B cell (primary cell): ENCODE measurements around the gene RPL13A. TPM values are rescaled to one million over a fixed set of nuclear protein-coding genes. Genes with fewer than 3 reads are reported as not detected.

Experiments used
- ATAC-seq: fragments of 200-7000 bp; cut with Tn5 transposase; one replicate; pipeline ENCODE4 v1.10.0; 2021; ENCODE audit warnings: low read depth, mild to moderate bottlenecking, moderate number of reproducible peaks, moderate library complexity
- CTCF ChIA-PET: fragments of 350-600 bp; sonication (Branson Sonifier 250); formaldehyde crosslinking; loops from one replicate; lab custom pipeline; 2021; ENCODE audit warnings: antibody characterized with exemption, inconsistent platforms; lab: Charles Lee
- POLR2A ChIA-PET: fragments of 350-600 bp; sonication (Branson Sonifier 250); formaldehyde crosslinking; loops from one replicate; lab custom pipeline; 2021; ENCODE audit warnings: antibody characterized with exemption; lab: Charles Lee
- DNase-seq: peaks from one replicate; pipeline ENCODE4 v3.0.0; 2013
- H2AFZ ChIP-seq: 2 replicates; pipeline ENCODE4 v1.6.1; 2012; ENCODE audit warnings: mild to moderate bottlenecking, low read depth, low read length; ENCODE audit not compliant: insufficient read depth, poor library complexity, severe bottlenecking
- H3K27ac ChIP-seq, 2 donors: 1 replicate in 1 of 2; 2 replicates in 1 of 2; pipeline ENCODE4 v1.5.1; 2012 to 2013; ENCODE audit warnings: low read length in 2 of 2, mild to moderate bottlenecking in 2 of 2, moderate library complexity in 1 of 2
- H3K27me3 ChIP-seq, 4 experiments: fragments of 200-600 bp in 1 of 4; sonication (generic) in 1 of 4; replicated peaks in 1 of 4; 1 replicate in 2 of 4; 2 replicates in 2 of 4; pipeline versions ENCODE4 v1.6.1 to v1.7.0; 2013 to 2016; ENCODE audit warnings: low read length in 3 of 4, mild to moderate bottlenecking in 2 of 4, mixed read lengths in 1 of 4, moderate library complexity in 1 of 4; ENCODE audit not compliant: insufficient read depth in 4 of 4, control insufficient read depth in 3 of 4; ENCODE audit errors: control extremely low read depth in 1 of 4
- H3K36me3 ChIP-seq, 2 experiments: replicated peaks in 1 of 2; 1 replicate in 1 of 2; 2 replicates in 1 of 2; pipeline versions ENCODE4 v1.6.1 to v1.7.1; 2013; ENCODE audit warnings: low read length in 1 of 2; ENCODE audit not compliant: insufficient read depth in 2 of 2, control insufficient read depth in 1 of 2; ENCODE audit errors: control extremely low read depth in 1 of 2, extremely low read depth in 1 of 2
- H3K4me1 ChIP-seq, 2 donors: fragments of 200-600 bp in 1 of 2; sonication (generic) in 1 of 2; 1 replicate in 1 of 2; 2 replicates in 1 of 2; pipeline versions ENCODE4 v1.5.1 to v1.6.1; 2013 to 2017; ENCODE audit warnings: low read length in 2 of 2; ENCODE audit not compliant: control insufficient read depth in 2 of 2, insufficient read depth in 2 of 2
- H3K4me2 ChIP-seq: replicated peaks from 2 replicates; pipeline ENCODE3; 2012; ENCODE audit warnings: mild to moderate bottlenecking, low read depth, low read length; ENCODE audit not compliant: poor library complexity, severe bottlenecking
- H3K4me3 ChIP-seq, 5 experiments: fragments of 200-600 bp in 1 of 5; sonication (generic) in 1 of 5; 1 replicate in 3 of 5; 2 replicates in 2 of 5; pipeline versions ENCODE4 v1.5.1 to v1.7.0; 2011 to 2016; ENCODE audit warnings: low read length in 4 of 5, mild to moderate bottlenecking in 4 of 5, low read depth in 2 of 5, control low read depth in 1 of 5, moderate library complexity in 1 of 5; ENCODE audit not compliant: insufficient read depth in 1 of 5; ENCODE audit errors: control extremely low read depth in 1 of 5, extremely low read depth in 1 of 5
- H3K79me2 ChIP-seq: fragments of 200-600 bp; sonication (generic); one replicate; pipeline ENCODE4 v1.6.0; 2016; ENCODE audit warnings: low read length; ENCODE audit not compliant: control insufficient read depth, insufficient read depth
- H3K9ac ChIP-seq: fragments of 200-600 bp; sonication (generic); 2 replicates; pipeline ENCODE4 v1.6.1; 2017; ENCODE audit warnings: mild to moderate bottlenecking, low read length, moderate library complexity
- H3K9me3 ChIP-seq, 3 donors: one replicate each; pipeline versions ENCODE4 v1.6.1 to v1.7.1; 2013; ENCODE audit warnings: low read length in 2 of 3; ENCODE audit not compliant: control insufficient read depth in 2 of 3, insufficient read depth in 1 of 3; ENCODE audit errors: control extremely low read depth in 1 of 3
- H4K20me1 ChIP-seq: 2 replicates; pipeline ENCODE4 v1.6.0; 2012; ENCODE audit warnings: mild to moderate bottlenecking, low read length; ENCODE audit not compliant: insufficient read depth, control insufficient read depth, poor library complexity, severe bottlenecking
- H3K27ac Mint-ChIP-seq: one replicate; pipeline ENCODE4 v1.8.0; 2021; ENCODE audit warnings: mixed read lengths
- H3K27me3 Mint-ChIP-seq: one replicate; pipeline ENCODE4 v1.8.0; 2021; ENCODE audit warnings: mixed read lengths
- H3K4me1 Mint-ChIP-seq: one replicate; pipeline ENCODE4 v1.8.0; 2021; ENCODE audit warnings: mixed read lengths
- H3K4me3 Mint-ChIP-seq: one replicate; pipeline ENCODE4 v1.8.0; 2021; ENCODE audit warnings: mixed read lengths
- H3K9me3 Mint-ChIP-seq: one replicate; pipeline ENCODE4 v1.8.0; 2022; ENCODE audit warnings: mixed read lengths; ENCODE audit not compliant: insufficient read depth
- CTCF ChIP-seq: fragments of 200-600 bp; IDR thresholded peaks from one replicate; pipeline ENCODE4 v1.8.0; 2022; ENCODE audit warnings: antibody characterized with exemption, mild to moderate bottlenecking
- EZH2 ChIP-seq: IDR thresholded peaks from 2 replicates; pipeline ENCODE4 v1.6.1; 2012; ENCODE audit warnings: borderline replicate concordance, low read depth, mild to moderate bottlenecking, moderate library complexity, low read length; ENCODE audit not compliant: insufficient read depth, poor library complexity, severe bottlenecking
- WGBS: methylation state at CpG from one replicate; pipeline ENCODE4 v1.1.5; 2013; ENCODE audit warnings: missing lambda C conversion rate; ENCODE audit not compliant: insufficient coverage; 5-methylcytosine and 5-hydroxymethylcytosine counted together
- intact Hi-C: fragments of 100-400 bp; cut with micrococcal nuclease; formaldehyde crosslinking; loops from one replicate; pipeline ENCODE4 v1.10.0; 2022
- polyA plus RNA-seq: library from polyadenylated mRNA; depleted of rRNA; stranded (reverse); fragments of >200 nt; gene quantifications from 2 replicates; pipeline ENCODE4 v1.2.3, GENCODE V29; 2012
- total RNA-seq, 2 donors: library from RNA; stranded (reverse); fragments of 120-200 nt in 1 of 2; gene quantifications; 1 replicate in 1 of 2; 2 replicates in 1 of 2; pipeline versions ENCODE4 v1.2.3 to v1.2.4, GENCODE V29; 2013 to 2022

RPL13A gene
- total and polyA plus RNA-seq, 2 donors (not counting 1 experiment from before 2014, with no cell fraction given): 5,457 to 6,298 TPM

GRCh38 chr19:49470615-49470978 is 16.8 kb upstream of the RPL13A start:
- Histone ChIP-seq H3K9ac (peak overlapping the region; percentile 45), H3K4me3 (no peak overlapping the region), H3K79me2 (peaks cover 22% of the 10 kb centered on the region), H3K36me3 (peaks cover 0 to 10% of the 10 kb centered on the region in 2 experiments), H3K4me2 (peak overlapping the region; percentile 59), H3K27me3 (no peaks in the 10 kb centered on the region), H2AFZ (no peak overlapping the region), H3K4me1 (peaks cover 52 to 70% of the 10 kb centered on the region in 2 donors), H3K27ac (peak overlapping the region; percentile 96 to 98), H4K20me1 (no peaks in the 10 kb centered on the region), H3K9me3 (peaks cover 0 to 17% (median 0%) of the 10 kb centered on the region in 3 donors)
- Mint-ChIP-seq H3K4me3 (peak overlapping the region; percentile 67), H3K27ac (peak overlapping the region; percentile 98), H3K27me3 (no peaks in the 10 kb centered on the region), H3K4me1 (peaks cover 54% of the 10 kb centered on the region), H3K9me3 (no peaks in the 10 kb centered on the region)
- ChIA-PET CTCF (interaction anchor here (0.7 to 5.7 kb wide), 33 partner anchors 8 to 372 kb away, joined by 3 to 70 read pairs (median 4); partner anchors contain the start of genes ALDH16A1, CD37, GFY and KASH5), POLR2A (interaction anchor here (0.6 to 3.5 kb wide), 10 partner anchors 8 to 136 kb away, joined by 3 to 57 read pairs (median 12); partner anchors contain the start of genes ALDH16A1, CD37, PIH1D1 and RPS11)
- ATAC-seq: no peak
- TF ChIP-seq CTCF (no peak), EZH2 (no peak)
- no peak for DNase-seq
- intact Hi-C loops: loop anchor here (1.0 to 10.0 kb wide), 3 partner anchors 27 to 836 kb away; partner anchors contain the start of gene DBP
- WGBS: 37% methylated on average over 5 of the region's 8 CpGs

GRCh38 chr19:49472936-49473335 is 14.5 kb upstream of the RPL13A start:
- H3K4me1 ChIP-seq: peaks cover 52 to 79% of the 10 kb centered on the region in 2 donors
- H3K9ac ChIP-seq: no peak overlapping the region
- H3K79me2 ChIP-seq: peaks cover 26% of the 10 kb centered on the region
- DNase-seq (no peak), ATAC-seq (no peak)
- 73% methylated on average over 7 of the region's 9 CpGs for WGBS
- CTCF ChIA-PET: interaction anchor here (0.7 to 5.7 kb wide), 22 partner anchors 19 to 251 kb away, joined by 3 to 70 read pairs (median 6); partner anchors contain the start of genes ALDH16A1, NOSIP and PIH1D1
- peaks cover 0 to 13% (median 0%) of the 10 kb centered on the region in 3 donors for H3K9me3 ChIP-seq
- POLR2A ChIA-PET: interaction anchor here (0.5 to 1.8 kb wide), 6 partner anchors 15 to 204 kb away, joined by 3 to 13 read pairs (median 8); partner anchors contain the start of genes PRMT1 and RPS11
- peak overlapping the region; percentile 52 for H3K4me3 Mint-ChIP-seq
- intact Hi-C loops: loop anchor here (10.0 kb wide), 1 partner anchor 838 kb away; the partner anchor contains the start of gene DBP
- H3K27me3 Mint-ChIP-seq: no peaks in the 10 kb centered on the region
- no peak overlapping the region for H3K4me2 ChIP-seq
- H4K20me1 ChIP-seq: no peaks in the 10 kb centered on the region
- TF ChIP-seq EZH2: no peak
- no peak for TF ChIP-seq CTCF
- H3K36me3 ChIP-seq: peaks cover 0 to 6% of the 10 kb centered on the region in 2 experiments
- H3K27me3 ChIP-seq: no peaks in the 10 kb centered on the region
- H3K4me1 Mint-ChIP-seq: peaks cover 63% of the 10 kb centered on the region
- H3K27ac Mint-ChIP-seq: peak overlapping the region; percentile 97
- no peak overlapping the region for H3K4me3 ChIP-seq
- no peak overlapping the region for H2AFZ ChIP-seq
- H3K9me3 Mint-ChIP-seq: no peaks in the 10 kb centered on the region
- peak overlapping the region; percentile 41 to 81 for H3K27ac ChIP-seq
